GM18508 (cell line): ENCODE data around the gene FAM184A.

ENCODE experiments used
- ATAC-seq: cut with Tn5 transposase; IDR thresholded peaks from one replicate; pipeline ENCODE4 v1.9.1; 2021; ENCODE audit warnings: moderate number of reproducible peaks; ENCODE audit not compliant: insufficient read depth, unreplicated experiment

The FAM184A gene

DNA sequence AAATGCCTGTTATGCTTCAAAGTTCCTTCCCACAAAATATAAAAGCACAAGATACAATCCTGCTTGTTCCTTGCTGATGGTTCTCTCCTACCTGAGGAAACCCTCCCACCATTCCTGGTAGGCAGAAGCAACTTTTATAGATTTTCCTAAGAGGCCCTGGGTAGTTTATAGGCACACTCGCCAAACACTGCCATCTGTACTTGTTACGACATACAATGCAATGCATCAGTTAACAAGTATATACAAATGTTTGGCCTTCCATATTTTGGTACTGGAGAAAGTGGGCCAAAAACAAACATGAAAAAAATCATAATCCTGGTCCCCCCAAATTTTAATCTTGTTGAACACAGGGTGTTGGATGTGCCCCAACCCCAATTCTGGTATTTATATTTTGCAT is 160.1 kb downstream of the FAM184A start:
- ATAC-seq = no peak

DNA sequence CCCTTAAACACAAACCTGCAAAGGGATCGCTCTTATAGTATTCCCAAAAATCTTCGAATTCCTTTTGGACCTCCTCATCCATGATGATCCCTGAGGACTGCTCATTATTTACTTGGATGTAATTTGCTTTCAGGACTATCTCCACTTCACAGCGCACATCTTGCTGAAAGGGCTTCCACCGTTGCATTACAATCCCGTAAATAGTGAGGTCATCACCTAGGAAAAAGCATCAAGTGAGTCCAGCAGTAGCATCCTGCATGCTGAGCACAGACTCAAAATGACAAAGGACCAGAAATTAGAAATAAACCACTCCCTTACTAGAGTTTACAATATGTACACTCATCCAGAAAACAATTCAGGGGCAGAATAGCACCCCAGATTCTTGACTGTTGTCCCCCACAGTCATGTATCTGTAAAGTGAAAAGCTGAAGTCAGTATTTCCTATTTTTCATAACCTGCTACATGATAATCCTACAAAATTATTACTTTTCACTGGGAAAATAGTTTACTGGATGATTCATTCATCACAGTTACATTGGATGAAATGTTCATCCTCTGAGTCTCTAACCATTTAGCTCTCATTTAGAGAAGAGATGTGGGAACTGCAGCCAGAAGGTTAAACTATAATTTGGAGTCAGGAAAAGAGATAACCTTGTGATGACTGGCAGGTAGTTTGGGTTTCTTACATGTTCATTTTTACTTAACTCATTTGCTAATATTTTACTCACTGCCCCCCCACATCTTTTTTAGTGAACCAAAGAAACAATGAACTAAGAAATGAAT is 160.7 kb downstream of the FAM184A start:
- no peak for ATAC-seq

- ATAC-seq = no peak
These were observed 163.9 kb downstream of the FAM184A start for GRCh38 chr6:118914598-118914997.

DNA sequence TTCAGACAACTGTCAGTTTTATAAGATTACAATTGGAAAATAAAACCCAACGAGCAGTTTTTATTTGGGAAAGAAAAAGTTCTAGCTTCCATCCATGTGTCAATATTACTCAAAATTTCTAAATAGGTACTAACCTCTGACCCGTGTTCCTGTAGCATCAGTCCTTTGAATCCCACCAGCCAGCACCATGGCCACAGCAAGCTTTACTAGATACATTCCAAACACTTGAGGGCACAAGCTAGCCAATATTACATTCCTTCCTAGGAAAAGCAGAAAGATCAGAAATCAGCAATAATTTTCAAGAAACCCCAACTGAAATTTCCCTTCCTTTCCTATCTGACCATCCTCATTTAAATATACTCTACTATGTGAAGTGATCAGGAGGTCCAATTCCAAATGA is 165.3 kb downstream of the FAM184A start:
- no peak for ATAC-seq

- no peak for ATAC-seq
These were observed 165.8 kb downstream of the FAM184A start for GRCh38 chr6:118912646-118913045.
